IMR-90 (cell line): ENCODE measurements around the gene CEBPG. TPM values are rescaled to one million over a fixed set of nuclear protein-coding genes. Genes with fewer than 3 reads are reported as not detected.

Source experiments
- ATAC-seq: fragments of 200-7000 bp; cut with Tn5 transposase; 2 replicates; pipeline ENCODE4 v1.9.1; 2020; ENCODE audit warnings: low read depth, mild to moderate bottlenecking, moderate library complexity
- BruUV-seq: library from RNA; stranded (reverse); fragments of 400-500 nt; replicated peaks from 2 replicates; lab custom pipeline; 2021; lab: Mats Ljungman, UMichigan
- CTCF ChIA-PET: fragments of 300-600 bp; formaldehyde crosslinking; extraction: SDS; loops from one replicate; lab custom pipeline; 2021; ENCODE audit warnings: antibody characterized with exemption; lab: Yijun Ruan, JAX
- POLR2A ChIA-PET: fragments of 300-600 bp; sonication (Branson Sonifier 250); formaldehyde crosslinking; loops from one replicate; lab custom pipeline; 2022; ENCODE audit warnings: antibody characterized with exemption; ENCODE audit not compliant: unreplicated experiment; lab: Charles Lee
- DNase-seq: peaks from one replicate; pipeline ENCODE4 v3.0.0; 2013
- H2AFZ ChIP-seq: replicated peaks from 2 replicates; pipeline ENCODE3; 2013; ENCODE audit warnings: low read length, mild to moderate bottlenecking; ENCODE audit not compliant: poor library complexity
- H2AK5ac ChIP-seq: 2 replicates; pipeline ENCODE4 v1.6.1; 2013; ENCODE audit warnings: low read depth, low read length, inconsistent platforms
- H2AK9ac ChIP-seq: replicated peaks from 2 replicates; pipeline ENCODE3; 2013; ENCODE audit warnings: mild to moderate bottlenecking, low read depth, low read length, moderate library complexity; ENCODE audit not compliant: poor library complexity
- H2BK120ac ChIP-seq: 2 replicates; pipeline ENCODE4 v1.6.1; 2013; ENCODE audit warnings: low read depth, low read length, inconsistent platforms
- H2BK15ac ChIP-seq: 3 replicates; pipeline ENCODE4 v1.6.1; 2013; ENCODE audit warnings: low read depth, low read length, inconsistent platforms
- H2BK20ac ChIP-seq: 2 replicates; pipeline ENCODE4 v1.6.1; 2013; ENCODE audit warnings: low read depth, mild to moderate bottlenecking, inconsistent platforms, low read length, moderate library complexity
- H2BK5ac ChIP-seq: 2 replicates; pipeline ENCODE4 v1.6.1; 2013; ENCODE audit warnings: mild to moderate bottlenecking, low read depth, low read length, inconsistent platforms; ENCODE audit not compliant: poor library complexity, severe bottlenecking
- H3K14ac ChIP-seq: replicated peaks from 2 replicates; pipeline ENCODE4 v1.6.1; 2013; ENCODE audit warnings: low read depth, low read length, inconsistent platforms
- H3K18ac ChIP-seq: 2 replicates; pipeline ENCODE4 v1.6.1; 2013; ENCODE audit warnings: low read depth, low read length, control low read depth
- H3K23ac ChIP-seq: 2 replicates; pipeline ENCODE4 v1.6.1; 2013; ENCODE audit warnings: low read depth, low read length, inconsistent platforms
- H3K27ac ChIP-seq: 2 replicates; pipeline ENCODE4 v1.5.1; 2013; ENCODE audit warnings: mild to moderate bottlenecking, control low read depth, low read length; ENCODE audit not compliant: insufficient read depth
- H3K27me3 ChIP-seq: 2 replicates; pipeline ENCODE4 v1.6.1; 2013; ENCODE audit warnings: low read length; ENCODE audit not compliant: control insufficient read depth, insufficient read depth
- H3K36me3 ChIP-seq: 2 replicates; pipeline ENCODE4 v1.6.1; 2013; ENCODE audit warnings: low read length, mixed read lengths; ENCODE audit not compliant: control insufficient read depth, insufficient read depth
- H3K4ac ChIP-seq: 2 replicates; pipeline ENCODE4 v1.6.1; 2013; ENCODE audit warnings: low read depth, low read length, inconsistent platforms
- H3K4me1 ChIP-seq: 2 replicates; pipeline ENCODE4 v1.6.1; 2013; ENCODE audit warnings: low read length, mixed read lengths; ENCODE audit not compliant: control insufficient read depth, insufficient read depth
- H3K4me2 ChIP-seq: 2 replicates; pipeline ENCODE4 v1.6.1; 2013; ENCODE audit warnings: low read depth, mild to moderate bottlenecking, control low read depth, low read length, moderate library complexity
- H3K4me3 ChIP-seq: 2 replicates; pipeline ENCODE4 v1.5.1; 2013; ENCODE audit warnings: low read depth, mild to moderate bottlenecking, control low read depth, low read length, moderate library complexity; ENCODE audit not compliant: insufficient read depth
- H3K56ac ChIP-seq: 2 replicates; pipeline ENCODE4 v1.6.1; 2013; ENCODE audit warnings: low read length, inconsistent platforms; ENCODE audit not compliant: insufficient read depth; ENCODE audit errors: extremely low read depth
- H3K79me1 ChIP-seq, 2 experiments: 2 replicates each; pipeline ENCODE4 v1.6.1; 2013; ENCODE audit warnings: low read length in 2 of 2, inconsistent platforms in 1 of 2, low read depth in 1 of 2
- H3K9ac ChIP-seq: 2 replicates; pipeline ENCODE4 v1.6.1; 2013; ENCODE audit warnings: low read depth, low read length, control low read depth
- H3K9me1 ChIP-seq: 2 replicates; pipeline ENCODE4 v1.6.1; 2013; ENCODE audit warnings: low read length, inconsistent platforms; ENCODE audit not compliant: insufficient read depth
- H3K9me3 ChIP-seq: 2 replicates; pipeline ENCODE4 v1.6.1; 2013; ENCODE audit warnings: low read length; ENCODE audit not compliant: control insufficient read depth, insufficient read depth
- H4K20me1 ChIP-seq: 2 replicates; pipeline ENCODE4 v1.6.1; 2013; ENCODE audit warnings: low read length, inconsistent platforms; ENCODE audit not compliant: insufficient read depth
- H4K5ac ChIP-seq: 2 replicates; pipeline ENCODE4 v1.6.1; 2013; ENCODE audit warnings: mild to moderate bottlenecking, low read depth, low read length, control low read depth
- H4K8ac ChIP-seq, 2 experiments: 2 replicates each; pipeline ENCODE4 v1.6.1; 2013; ENCODE audit warnings: low read depth in 2 of 2, low read length in 2 of 2, control low read depth in 1 of 2, inconsistent platforms in 1 of 2
- H4K91ac ChIP-seq: 2 replicates; pipeline ENCODE4 v1.6.1; 2013; ENCODE audit warnings: low read depth, low read length, inconsistent platforms; ENCODE audit not compliant: insufficient read depth
- CHD1 ChIP-seq: IDR thresholded peaks from 2 replicates; pipeline ENCODE4 v1.6.1; 2012; ENCODE audit warnings: low read depth, low read length, improper control_type of control experiment
- MAZ ChIP-seq: IDR thresholded peaks from 2 replicates; pipeline ENCODE4 v1.6.1; 2012; ENCODE audit warnings: low read depth, mild to moderate bottlenecking, low read length, improper control_type of control experiment, moderate library complexity, borderline replicate concordance
- POLR2A ChIP-seq: IDR thresholded peaks from 2 replicates; pipeline ENCODE4 v1.6.1; 2012; ENCODE audit warnings: mild to moderate bottlenecking, low read depth, low read length
- whole genome bisulfite sequencing, 2 experiments: methylation state at CpG; one replicate each; pipeline versions ENCODE4 v1.1.5 to v1.1.7; 2013; ENCODE audit warnings: missing lambda C conversion rate in 2 of 2; ENCODE audit not compliant: insufficient read length in 1 of 2; ENCODE audit errors: extremely low coverage in 2 of 2; 5-methylcytosine and 5-hydroxymethylcytosine counted together
- dilution Hi-C: fragments of 300-500 bp; cut with HindIII; formaldehyde crosslinking; loops from one replicate; pipeline ENCODE4 v1.14.3; 2018; ENCODE audit warnings: low sequenced_read_pairs; ENCODE audit not compliant: unreplicated experiment
- in situ Hi-C: fragments of 300-500 bp; cut with MboI; formaldehyde crosslinking; loops from 3 replicates; pipeline ENCODE4 v1.14.3; 2019; ENCODE audit warnings: low sequenced_read_pairs, inconsistent platforms, mixed read lengths
- intact Hi-C: fragments of 100-400 bp; cut with micrococcal nuclease; formaldehyde crosslinking; loops from 2 replicates; pipeline ENCODE4 v1.10.0; 2022
- polyA plus RNA-seq, 3 experiments: library from polyadenylated mRNA; depleted of rRNA; stranded (reverse); fragments of >200 nt; gene quantifications; 2 replicates each; pipeline ENCODE4 v1.2.3, GENCODE V29; 2012; ENCODE audit warnings: low replicate concordance in 1 of 3
- total RNA-seq: library from RNA; depleted of rRNA; stranded (reverse); fragments of >200 nt; gene quantifications from 2 replicates; pipeline ENCODE4 v1.2.3, GENCODE V29; 2012

CEBPG gene
- total and polyA plus RNA-seq, 2 of the 4 experiments (the other 2 are of a cell fraction): 9.2 to 14.3 TPM

DNA sequence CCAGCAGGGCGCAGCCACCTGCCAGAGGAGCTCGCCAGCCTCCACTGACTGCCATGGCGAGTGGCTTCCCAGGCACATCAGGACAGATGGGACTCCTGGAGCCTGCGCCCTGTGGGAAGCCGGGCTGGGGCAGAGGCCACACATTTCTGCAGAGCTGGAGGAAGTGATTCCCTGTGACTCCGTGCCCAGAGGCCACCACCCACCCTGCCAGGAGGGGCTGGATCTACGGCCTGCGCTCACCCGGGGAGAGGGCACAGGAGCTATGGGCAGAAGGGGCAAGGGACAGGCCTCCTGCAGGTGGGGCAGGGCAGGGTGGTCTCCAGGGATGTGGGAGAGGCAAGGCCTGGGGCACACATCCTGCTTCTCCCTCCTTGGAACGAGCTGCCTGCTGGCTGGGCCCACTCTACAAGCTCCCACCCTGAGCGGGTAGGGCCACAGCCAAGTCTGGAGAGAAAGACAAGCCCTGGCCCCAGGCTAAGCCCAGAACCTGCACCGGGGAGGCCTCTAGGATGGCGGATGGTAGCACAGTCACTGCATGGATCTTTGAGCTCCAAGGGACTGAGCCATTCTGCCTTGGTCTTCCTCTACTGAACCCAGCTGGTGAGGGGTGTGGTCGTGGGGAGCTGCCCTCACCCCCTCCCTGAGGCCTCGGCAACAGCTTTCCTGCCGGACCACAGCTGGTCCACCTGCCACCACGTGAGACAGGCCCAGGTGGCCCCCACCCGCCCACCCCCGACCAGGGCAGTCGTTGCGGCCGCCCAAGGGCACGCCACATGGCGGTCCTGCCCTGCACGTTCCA lies 40.6 kb downstream of the CEBPG start:
- H3K4me2 ChIP-seq: no peak overlapping the region
- ATAC-seq (no peak), DNase-seq (no peak)
- no peak overlapping the region for H4K91ac ChIP-seq
- no peak overlapping the region for H3K56ac ChIP-seq
- H3K4me1 ChIP-seq: no peaks in the 10 kb centered on the region; the same call in 1 of the 2 replicates
- H4K5ac ChIP-seq: no peak overlapping the region
- no peaks in the 10 kb centered on the region for H3K79me1 ChIP-seq
- no peak overlapping the region for H2BK120ac ChIP-seq
- intact Hi-C loops (no loop called here), dilution Hi-C loops (no loop called here), in situ Hi-C loops (no loop called here)
- H3K27me3 ChIP-seq: no peaks in the 10 kb centered on the region
- no peak overlapping the region for H2AK5ac ChIP-seq
- no peaks in the 10 kb centered on the region for H3K9me3 ChIP-seq
- CTCF ChIA-PET: no interaction called here
- BruUV-seq: no TSS peak
- no peaks in the 10 kb centered on the region for H3K9me1 ChIP-seq
- no peak overlapping the region for H4K8ac ChIP-seq
- WGBS, 2 experiments: 100% methylated on average over 1 of the region's 25 CpGs; no CpG with 5 or more reads in 1 of the 2 experiments
- no peak overlapping the region for H3K4me3 ChIP-seq
- H3K4ac ChIP-seq: no peak overlapping the region
- no peak overlapping the region for H2AFZ ChIP-seq
- H2BK15ac ChIP-seq: no peak overlapping the region
- no peak overlapping the region for H2BK5ac ChIP-seq
- H3K27ac ChIP-seq: no peak overlapping the region
- H3K14ac ChIP-seq: no peak overlapping the region
- no peak overlapping the region for H3K18ac ChIP-seq
- POLR2A ChIA-PET: no interaction called here
- H3K9ac ChIP-seq: no peak overlapping the region
- H2BK20ac ChIP-seq: no peak overlapping the region
- H3K36me3 ChIP-seq: no peaks in the 10 kb centered on the region
- no peak overlapping the region for H3K23ac ChIP-seq
- TF ChIP-seq CHD1 (no peak), POLR2A (no peak), MAZ (no peak)
- no peaks in the 10 kb centered on the region for H4K20me1 ChIP-seq
- no peak overlapping the region for H2AK9ac ChIP-seq
